ENCODE measurements around the gene GALNT12.

Gene GALNT12

DNA sequence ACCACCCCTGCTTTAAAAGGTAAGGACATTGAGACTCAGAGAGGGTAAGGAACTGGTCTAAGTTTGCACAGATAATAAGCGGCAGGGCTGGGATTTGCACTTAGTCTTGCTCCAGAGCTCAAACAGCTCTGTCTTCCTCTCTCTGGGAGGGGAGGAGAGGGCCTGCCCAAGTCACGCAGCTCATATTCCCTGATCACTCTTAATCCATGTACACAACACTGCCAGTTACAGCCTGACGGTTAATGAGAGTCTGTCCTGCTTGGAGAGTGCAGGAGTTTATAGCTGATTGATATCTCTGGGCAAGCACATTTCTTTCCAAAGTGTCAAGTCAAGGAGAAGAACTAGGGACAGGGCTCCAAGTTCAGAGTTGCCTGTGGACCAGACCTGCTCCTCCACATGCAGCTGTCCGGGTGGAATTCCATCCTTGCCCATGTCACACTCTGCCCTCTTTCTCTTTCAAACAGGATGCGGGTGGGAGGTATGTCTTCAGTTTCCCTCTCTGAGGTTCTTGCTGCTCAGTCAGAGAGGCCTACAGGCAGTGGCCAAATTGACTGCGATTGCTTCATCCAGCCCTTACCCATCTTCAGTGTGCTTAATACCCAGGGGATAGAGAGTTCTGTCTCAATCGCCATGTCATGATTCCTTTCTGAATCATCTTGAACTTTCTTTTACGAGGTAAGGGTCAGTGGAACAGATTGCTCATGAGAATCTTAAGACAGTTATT is 54.5 kb downstream of the GALNT12 start:
- no peak for DNase-seq (ENCODE audit: low spot score)

- no peak for DNase-seq (ENCODE audit: low spot score)
These were observed 55.5 kb downstream of the GALNT12 start for GRCh38 chr9:98862936-98863335.

DNA sequence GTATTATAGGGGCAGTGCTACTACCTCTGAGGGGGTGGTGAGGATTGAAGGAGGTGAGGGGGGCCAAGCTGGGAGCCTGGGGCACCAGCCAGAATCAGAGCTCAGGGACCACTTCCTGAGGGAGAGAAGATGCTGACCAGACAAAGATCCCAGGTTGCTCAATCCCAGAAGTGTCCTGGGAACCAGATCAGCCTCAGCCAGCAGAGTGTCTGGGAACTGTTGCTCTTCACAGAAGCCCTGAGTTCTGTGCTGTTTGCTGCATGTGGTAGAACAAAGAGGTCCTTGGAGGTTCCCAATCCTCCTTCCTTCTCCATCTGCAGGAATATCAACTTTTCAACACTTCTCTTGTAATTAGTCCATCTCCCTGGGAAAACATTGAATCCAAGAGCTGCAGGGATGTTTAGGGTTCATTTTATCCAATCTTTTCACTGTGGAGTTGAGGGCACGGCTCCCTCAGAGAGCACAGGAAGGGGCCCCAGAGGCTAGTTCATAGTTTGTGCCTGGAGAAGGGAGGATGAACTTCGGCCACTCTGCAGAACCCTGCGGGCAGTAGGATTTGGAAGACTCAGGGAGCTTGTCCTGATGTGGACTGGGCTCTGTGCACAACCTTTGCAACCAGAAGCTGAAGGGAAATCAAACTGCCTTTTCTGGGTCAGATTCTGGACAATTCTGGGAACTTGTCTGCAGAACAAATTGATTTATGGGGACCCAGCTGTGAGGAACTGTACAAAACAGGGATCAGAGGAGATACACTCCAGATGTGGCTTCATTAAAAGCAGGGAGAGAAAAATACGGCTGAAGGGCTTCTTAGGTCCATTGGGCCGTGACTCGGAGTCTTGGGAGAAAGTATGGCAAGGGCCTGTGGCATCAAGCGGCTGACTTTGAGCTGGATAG is 57.1 kb downstream of the GALNT12 start:
- no peak for DNase-seq (ENCODE audit: low spot score)

DNA sequence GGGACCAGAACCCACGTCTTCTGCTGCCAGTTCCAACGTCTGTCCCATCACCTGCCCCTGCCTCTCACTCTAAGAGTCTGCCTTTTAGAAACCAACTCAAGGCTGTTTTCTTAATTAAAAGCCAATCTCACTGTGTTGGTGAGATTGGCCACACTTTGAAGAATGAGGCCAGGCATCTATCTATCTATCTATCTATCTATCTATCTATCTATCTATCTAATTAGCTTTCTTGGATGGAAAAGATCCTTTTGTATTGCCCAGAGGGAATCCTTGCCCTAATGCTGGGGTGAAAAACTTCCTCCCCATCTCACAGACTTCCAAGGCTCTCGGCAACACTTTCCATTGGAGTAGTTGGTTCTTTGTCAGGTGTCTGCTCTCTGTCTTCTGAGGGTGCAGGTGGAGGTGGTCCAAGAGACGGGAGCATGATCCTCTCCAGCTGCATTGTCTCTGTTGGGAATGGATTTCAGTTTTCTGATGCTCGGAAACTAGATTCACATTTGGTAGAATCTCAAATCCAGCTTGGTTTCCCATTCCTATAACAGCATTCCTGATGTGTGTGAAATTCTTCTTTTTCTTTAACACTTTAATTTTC is 57.9 kb downstream of the GALNT12 start:
- no peak for DNase-seq (ENCODE audit: low spot score)

DNA sequence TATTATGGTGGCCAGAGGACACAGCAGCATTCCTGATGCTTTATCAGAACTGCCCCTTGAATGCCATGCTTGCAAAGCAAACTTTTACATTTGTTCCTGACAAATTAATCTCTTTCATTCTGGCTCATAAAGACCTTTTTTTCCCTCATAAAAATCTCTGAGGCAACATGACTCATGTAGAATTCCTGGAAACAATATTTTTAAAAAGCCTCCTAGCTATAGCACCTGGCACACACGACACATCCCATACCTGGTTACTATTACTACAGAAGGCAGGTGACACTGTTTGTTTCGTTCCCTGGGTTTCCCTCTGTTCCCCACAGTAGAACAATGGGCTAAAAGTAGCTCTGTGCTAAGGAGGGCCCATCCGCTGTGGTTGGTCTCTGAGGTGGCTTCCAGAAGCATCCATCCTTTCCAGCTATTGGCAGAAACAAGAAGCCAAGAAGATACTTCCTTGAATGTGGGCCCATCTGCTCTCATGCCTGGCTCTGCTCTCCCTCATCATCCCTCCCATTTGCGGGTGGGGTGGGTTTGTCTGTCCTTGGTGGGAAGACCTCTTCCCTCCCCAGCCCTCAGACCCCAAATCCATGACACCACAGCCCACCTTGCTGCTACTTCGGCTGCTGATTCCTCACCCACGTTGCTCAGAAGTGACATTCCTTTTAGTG is 59.1 kb downstream of the GALNT12 start:
- DNase-seq (ENCODE audit: low spot score), result no peak

DNA sequence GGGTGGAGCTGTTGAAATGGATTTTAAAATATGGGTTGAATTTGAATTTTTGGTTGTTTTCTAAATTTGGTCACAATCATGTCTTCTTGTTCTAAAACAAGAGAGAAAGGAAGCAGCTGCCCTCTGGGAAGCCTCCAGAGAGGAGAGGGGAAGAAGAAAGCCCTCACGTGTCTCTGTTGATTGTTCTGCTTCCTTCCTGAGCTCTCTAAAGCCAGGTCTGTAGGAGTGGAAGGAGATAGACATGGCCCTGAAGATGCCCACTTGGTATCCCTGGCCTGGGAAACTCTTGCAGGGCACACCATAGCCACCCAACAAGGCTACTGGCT is 59.6 kb downstream of the GALNT12 start:
- DNase-seq (ENCODE audit: low spot score), result no peak

DNA sequence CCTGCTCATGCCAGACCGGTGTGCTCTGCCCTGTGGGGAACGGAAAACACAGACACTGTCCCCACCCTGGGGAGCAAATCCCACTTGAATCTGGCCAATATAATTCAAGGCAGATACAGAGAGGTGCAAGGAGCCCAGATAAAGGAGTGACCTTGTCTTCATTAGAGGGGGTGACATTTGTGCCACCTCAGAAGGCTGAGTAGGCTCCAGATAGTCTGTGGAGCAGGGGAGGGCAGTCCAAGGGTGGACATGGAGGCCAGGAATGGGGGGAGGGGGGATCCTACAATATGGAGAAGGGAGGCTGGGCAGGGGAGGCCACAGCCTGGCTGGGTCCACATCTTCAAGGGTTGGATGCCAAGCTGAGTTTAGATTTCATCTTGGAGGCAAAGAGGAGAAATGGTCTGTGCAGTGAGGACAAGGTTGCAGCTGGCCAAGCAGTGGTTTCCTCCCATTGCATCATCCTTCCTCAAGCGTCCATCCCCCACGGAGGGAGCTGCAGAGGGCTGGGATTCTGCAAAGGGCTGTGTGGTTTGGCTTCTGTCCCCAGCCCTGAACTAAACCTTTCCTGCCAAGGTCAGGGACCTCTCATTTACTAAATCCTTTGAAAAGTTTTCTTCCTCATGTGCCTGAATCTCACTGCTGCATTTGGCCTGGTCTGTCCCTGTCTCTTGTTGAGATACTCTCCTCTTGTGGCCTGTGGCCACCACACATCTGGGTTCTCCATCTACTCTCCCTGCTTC is 60.1 kb downstream of the GALNT12 start:
- no peak for DNase-seq (ENCODE audit: low spot score)

- no peak for DNase-seq (ENCODE audit: low spot score)
These were observed 61.7 kb downstream of the GALNT12 start for GRCh38 chr9:98869078-98869745.

GRCh38 chr9:98869866-98870265 is 62.4 kb downstream of the GALNT12 start:
- no peak for DNase-seq (ENCODE audit: low spot score)

DNA sequence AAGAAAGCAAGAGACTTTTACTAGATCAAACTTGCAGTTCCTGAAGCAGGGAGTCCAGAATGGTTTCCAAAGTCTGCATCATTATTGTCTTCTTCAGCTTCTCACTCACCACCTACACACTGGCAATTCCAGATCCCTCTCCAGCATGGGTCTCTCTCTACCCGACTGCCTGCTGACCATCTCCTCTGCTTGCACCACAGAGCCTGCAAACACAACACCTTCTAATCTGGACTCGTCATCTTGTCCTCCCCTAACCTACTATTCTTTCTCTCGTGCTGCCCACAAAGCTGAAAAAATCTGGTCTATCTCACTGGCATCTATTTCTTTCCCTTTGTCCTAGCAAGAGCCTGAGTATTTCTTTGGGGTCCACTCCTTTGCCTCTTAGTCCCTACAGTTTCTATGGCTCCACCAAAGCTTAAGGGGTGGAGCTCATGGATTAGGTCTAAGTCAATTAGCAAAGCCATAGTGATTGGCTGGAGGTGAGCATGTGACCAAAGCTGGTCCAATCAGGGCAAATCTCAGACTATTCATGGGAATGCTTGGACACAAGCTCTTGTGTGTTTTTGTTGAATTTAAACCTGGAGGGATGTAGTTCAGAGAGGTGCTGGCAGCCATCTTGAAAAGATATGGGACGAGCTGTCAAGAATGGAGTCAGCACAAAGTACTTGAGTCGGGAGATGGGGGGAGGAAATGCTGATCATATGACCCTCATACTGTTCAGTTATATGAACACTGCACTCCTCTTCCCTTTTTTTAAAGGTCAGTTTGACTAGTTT is 63.5 kb downstream of the GALNT12 start:
- DNase-seq (ENCODE audit: low spot score), result no peak

GRCh38 chr9:98871558-98872065 is 64.1 kb downstream of the GALNT12 start:
- no peak for DNase-seq (ENCODE audit: low spot score)

GRCh38 chr9:98873526-98873925 is 66.1 kb downstream of the GALNT12 start:
- no peak for DNase-seq (ENCODE audit: low spot score)

- no peak for DNase-seq (ENCODE audit: low spot score)
These were observed 66.5 kb downstream of the GALNT12 start for GRCh38 chr9:98873951-98874371.

DNA sequence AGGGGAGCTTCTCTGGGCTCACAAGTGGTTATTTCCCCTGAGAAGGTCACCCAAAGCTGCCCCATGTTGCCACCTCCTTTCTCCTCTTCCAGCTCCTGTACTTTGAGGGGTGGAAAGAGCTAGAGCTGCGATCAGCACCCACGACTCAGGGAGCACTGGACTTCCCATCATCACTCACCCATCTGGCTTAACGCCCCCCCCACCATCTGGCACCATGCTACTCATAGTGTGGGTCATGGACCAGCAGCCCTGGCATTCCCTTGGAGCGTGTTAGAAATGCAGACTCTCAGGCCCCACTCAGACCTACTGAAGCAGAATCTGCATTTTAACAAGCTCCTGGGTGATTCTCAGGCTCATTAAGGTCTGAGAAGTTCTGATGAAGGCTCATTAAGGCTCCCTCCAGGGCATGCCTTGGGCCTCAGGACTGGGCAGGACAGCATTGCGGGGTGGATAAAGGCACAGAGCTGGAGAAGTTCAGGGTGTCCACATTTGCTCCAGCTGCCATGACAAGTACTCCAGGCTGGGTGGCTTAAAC is 67.3 kb downstream of the GALNT12 start:
- no peak for DNase-seq (ENCODE audit: low spot score)

GRCh38 chr9:98875536-98875935 is 68.1 kb downstream of the GALNT12 start:
- DNase-seq (ENCODE audit: low spot score), result no peak

- no peak for DNase-seq (ENCODE audit: low spot score)
These were observed 69.8 kb downstream of the GALNT12 start for GRCh38 chr9:98877311-98877710.

GRCh38 chr9:98879094-98879962 is 71.9 kb downstream of the GALNT12 start:
- DNase-seq (ENCODE audit: low spot score), result no peak

- no peak for DNase-seq (ENCODE audit: low spot score)
These were observed 72.5 kb downstream of the GALNT12 start for GRCh38 chr9:98879963-98880310.
